Stomach (tissue), 4 donors: ENCODE results near the gene DPYSL4.

Experiments
- EP300 ChIP-seq: sonication (generic); formaldehyde crosslinking; IDR thresholded peaks from one replicate; pipeline ENCODE4 v1.6.1; 2017; ENCODE audit warnings: antibody characterized with exemption
- POLR2A ChIP-seq, 4 donors: fragments of 450-650 bp; IDR thresholded peaks; one replicate each; pipeline ENCODE4 v1.6.1; 2016; ENCODE audit warnings: antibody characterized with exemption in 4 of 4, control low read depth in 2 of 4, mild to moderate bottlenecking in 1 of 4, moderate library complexity in 1 of 4
- TF ChIP-seq, protein P1 (sequence below), 7 experiments: fragments of 450-650 bp in 4 of 7; fragments of 200-600 bp in 3 of 7; sonication (generic) in 3 of 7; IDR thresholded peaks; one replicate each; pipeline ENCODE4 v1.5.1; 2016 to 2019; ENCODE audit warnings: antibody characterized with exemption in 7 of 7, control low read depth in 2 of 7, mild to moderate bottlenecking in 1 of 7

DNA sequence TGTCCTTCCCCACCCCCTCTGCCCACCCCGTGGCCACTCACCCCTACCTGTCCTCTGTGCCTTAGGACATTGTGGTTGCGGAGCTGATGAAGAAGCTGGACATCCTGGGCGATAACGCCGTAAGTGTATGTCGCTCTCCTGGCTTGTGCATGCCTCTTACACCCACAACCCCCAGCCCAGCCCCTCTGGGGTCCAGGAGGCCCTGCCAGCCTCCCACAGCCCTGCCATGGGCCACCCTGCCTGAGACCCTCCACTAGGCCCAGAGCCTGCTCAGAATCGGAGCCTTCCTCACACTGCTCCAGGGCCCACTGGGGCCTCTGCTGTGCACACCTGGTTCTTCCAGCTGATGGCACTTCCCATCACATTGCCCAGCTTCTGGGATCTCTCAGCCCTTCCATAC is 36.8 kb upstream of the DPYSL4 start:
- no peak for TF ChIP-seq POLR2A (IDR thresholded peaks at IDR 0.05)
- no peak for TF ChIP-seq EP300
- TF ChIP-seq, protein P1, sequence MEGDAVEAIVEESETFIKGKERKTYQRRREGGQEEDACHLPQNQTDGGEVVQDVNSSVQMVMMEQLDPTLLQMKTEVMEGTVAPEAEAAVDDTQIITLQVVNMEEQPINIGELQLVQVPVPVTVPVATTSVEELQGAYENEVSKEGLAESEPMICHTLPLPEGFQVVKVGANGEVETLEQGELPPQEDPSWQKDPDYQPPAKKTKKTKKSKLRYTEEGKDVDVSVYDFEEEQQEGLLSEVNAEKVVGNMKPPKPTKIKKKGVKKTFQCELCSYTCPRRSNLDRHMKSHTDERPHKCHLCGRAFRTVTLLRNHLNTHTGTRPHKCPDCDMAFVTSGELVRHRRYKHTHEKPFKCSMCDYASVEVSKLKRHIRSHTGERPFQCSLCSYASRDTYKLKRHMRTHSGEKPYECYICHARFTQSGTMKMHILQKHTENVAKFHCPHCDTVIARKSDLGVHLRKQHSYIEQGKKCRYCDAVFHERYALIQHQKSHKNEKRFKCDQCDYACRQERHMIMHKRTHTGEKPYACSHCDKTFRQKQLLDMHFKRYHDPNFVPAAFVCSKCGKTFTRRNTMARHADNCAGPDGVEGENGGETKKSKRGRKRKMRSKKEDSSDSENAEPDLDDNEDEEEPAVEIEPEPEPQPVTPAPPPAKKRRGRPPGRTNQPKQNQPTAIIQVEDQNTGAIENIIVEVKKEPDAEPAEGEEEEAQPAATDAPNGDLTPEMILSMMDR (IDR thresholded peaks at IDR 0.05), result no peak
